Muscle layer of colon (tissue), 2 donors: ENCODE measurements around the gene TET2.
"Not testable (repeated sequence)": the region's sequence is repeated elsewhere in the genome, so short reads cannot be mapped to it uniquely, and the experiment has no call there.

Source experiments
- H3K27ac ChIP-seq: one replicate; pipeline ENCODE4 v1.7.0; 2013; ENCODE audit warnings: low read depth, mild to moderate bottlenecking, low read length, moderate library complexity
- H3K27me3 ChIP-seq, 2 donors: one replicate each; pipeline ENCODE4 v1.7.0; 2013; ENCODE audit warnings: low read length in 2 of 2, mild to moderate bottlenecking in 2 of 2; ENCODE audit not compliant: insufficient read depth in 2 of 2, control insufficient read depth in 1 of 2
- H3K36me3 ChIP-seq: one replicate; pipeline ENCODE4 v1.7.0; 2013; ENCODE audit warnings: mild to moderate bottlenecking, low read length; ENCODE audit not compliant: insufficient read depth
- H3K4me1 ChIP-seq: one replicate; pipeline ENCODE4 v1.7.0; 2013; ENCODE audit warnings: mild to moderate bottlenecking, low read length; ENCODE audit not compliant: insufficient read depth
- H3K4me3 ChIP-seq, 2 donors: one replicate each; pipeline ENCODE4 v1.7.0; 2013; ENCODE audit warnings: low read length in 2 of 2, low read depth in 1 of 2, mild to moderate bottlenecking in 1 of 2, moderate library complexity in 1 of 2
- H3K9ac ChIP-seq: one replicate; pipeline ENCODE4 v1.7.0; 2013; ENCODE audit warnings: low read length
- H3K9me3 ChIP-seq: one replicate; pipeline ENCODE4 v1.7.0; 2013; ENCODE audit warnings: mild to moderate bottlenecking, low read length
- donor health status: abdominal sarcoma.
- donor health status: Adenocarcinoma of cecum.

Gene TET2

DNA sequence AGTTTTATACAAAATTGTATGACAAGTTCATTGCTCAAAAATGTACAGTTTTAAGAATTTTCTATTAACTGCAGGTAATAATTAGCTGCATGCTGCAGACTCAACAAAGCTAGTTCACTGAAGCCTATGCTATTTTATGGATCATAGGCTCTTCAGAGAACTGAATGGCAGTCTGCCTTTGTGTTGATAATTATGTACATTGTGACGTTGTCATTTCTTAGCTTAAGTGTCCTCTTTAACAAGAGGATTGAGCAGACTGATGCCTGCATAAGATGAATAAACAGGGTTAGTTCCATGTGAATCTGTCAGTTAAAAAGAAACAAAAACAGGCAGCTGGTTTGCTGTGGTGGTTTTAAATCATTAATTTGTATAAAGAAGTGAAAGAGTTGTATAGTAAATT lies 131.0 kb downstream of the TET2 start:
- H3K4me3 ChIP-seq = no peak overlapping the region
- no peaks in the 10 kb centered on the region for H3K4me1 ChIP-seq
- H3K27me3 ChIP-seq = no peaks in the 10 kb centered on the region
- H3K36me3 ChIP-seq = peaks cover 25% of the 10 kb centered on the region
- no peak overlapping the region for H3K27ac ChIP-seq
- no peak overlapping the region for H3K9ac ChIP-seq
- no peaks in the 10 kb centered on the region for H3K9me3 ChIP-seq

DNA sequence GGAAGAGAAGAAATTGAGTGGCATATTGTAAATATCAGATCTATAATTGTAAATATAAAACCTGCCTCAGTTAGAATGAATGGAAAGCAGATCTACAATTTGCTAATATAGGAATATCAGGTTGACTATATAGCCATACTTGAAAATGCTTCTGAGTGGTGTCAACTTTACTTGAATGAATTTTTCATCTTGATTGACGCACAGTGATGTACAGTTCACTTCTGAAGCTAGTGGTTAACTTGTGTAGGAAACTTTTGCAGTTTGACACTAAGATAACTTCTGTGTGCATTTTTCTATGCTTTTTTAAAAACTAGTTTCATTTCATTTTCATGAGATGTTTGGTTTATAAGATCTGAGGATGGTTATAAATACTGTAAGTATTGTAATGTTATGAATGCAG lies 132.6 kb downstream of the TET2 start:
- no peaks in the 10 kb centered on the region for H3K9me3 ChIP-seq
- H3K9ac ChIP-seq = no peak overlapping the region
- H3K27me3 ChIP-seq = no peaks in the 10 kb centered on the region
- H3K4me3 ChIP-seq = no peak overlapping the region
- H3K36me3 ChIP-seq = peaks cover 22% of the 10 kb centered on the region
- H3K4me1 ChIP-seq = no peaks in the 10 kb centered on the region
- H3K27ac ChIP-seq = no peak overlapping the region

DNA sequence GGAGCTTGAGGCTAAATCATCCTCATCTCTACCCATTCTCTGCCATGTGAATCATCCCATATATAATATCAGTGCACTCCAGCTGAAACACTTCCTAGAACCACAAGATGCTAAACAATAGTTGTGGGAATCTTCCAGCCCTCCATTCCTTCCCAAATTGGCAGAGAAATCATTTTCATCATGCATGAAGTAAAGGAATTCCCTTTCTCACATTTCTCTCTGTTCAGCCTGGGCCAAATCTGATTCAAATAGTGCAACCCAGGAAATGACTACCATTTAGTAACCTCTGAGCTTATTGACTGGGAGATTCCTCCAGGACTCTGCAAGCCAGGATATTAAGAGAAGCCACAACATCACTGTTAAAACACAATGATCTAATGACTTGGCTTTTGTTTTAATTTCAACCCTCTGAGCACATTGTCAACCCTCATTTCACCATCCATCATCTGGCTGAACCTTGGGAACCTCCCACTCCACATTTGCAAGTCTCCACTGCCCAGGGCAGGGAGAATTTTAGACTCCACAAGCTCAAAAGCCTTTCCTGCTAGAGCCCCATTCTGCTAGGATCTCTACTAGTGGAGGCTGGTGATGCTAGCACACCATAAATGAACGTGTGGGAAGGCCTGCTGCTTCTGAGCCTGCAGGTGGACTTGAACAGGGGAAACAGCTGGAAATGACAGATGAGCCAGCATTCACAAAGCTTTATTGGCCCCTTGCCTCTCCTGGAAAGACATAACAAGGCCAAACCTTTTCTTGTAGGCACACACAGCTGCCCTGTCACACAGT lies 133.9 kb downstream of the TET2 start:
- Histone ChIP-seq H3K27ac (no peak overlapping the region), H3K9me3 (no peaks in the 10 kb centered on the region)

DNA sequence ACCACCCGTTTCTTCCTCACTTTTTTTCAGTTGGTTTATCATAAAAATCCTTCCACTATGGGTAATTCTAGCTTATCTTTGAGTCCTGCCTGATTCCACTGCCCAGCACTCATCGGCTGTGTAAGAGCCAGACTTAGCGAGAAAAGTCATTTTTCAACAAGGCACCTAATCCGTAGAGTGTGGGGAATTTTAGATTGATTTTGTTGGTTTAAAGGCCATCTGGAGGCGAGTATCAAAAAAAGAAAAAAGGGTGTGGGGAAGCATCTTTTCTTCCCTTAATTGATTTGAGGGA lies 134.4 kb downstream of the TET2 start:
- Histone ChIP-seq H3K9me3 (no peaks in the 10 kb centered on the region), H3K4me1 (no peaks in the 10 kb centered on the region), H3K9ac (no peak overlapping the region), H3K27ac (no peak overlapping the region), H3K4me3 (no peak overlapping the region), H3K36me3 (peaks cover 4% of the 10 kb centered on the region), H3K27me3 (no peaks in the 10 kb centered on the region)

More for the DNA sequence above, 133.9 kb downstream of the TET2 start:
- H3K4me1 ChIP-seq = no peaks in the 10 kb centered on the region
- no peaks in the 10 kb centered on the region for H3K27me3 ChIP-seq
- no peak overlapping the region for H3K4me3 ChIP-seq
- no peak overlapping the region for H3K9ac ChIP-seq
- H3K36me3 ChIP-seq = peaks cover 10% of the 10 kb centered on the region

DNA sequence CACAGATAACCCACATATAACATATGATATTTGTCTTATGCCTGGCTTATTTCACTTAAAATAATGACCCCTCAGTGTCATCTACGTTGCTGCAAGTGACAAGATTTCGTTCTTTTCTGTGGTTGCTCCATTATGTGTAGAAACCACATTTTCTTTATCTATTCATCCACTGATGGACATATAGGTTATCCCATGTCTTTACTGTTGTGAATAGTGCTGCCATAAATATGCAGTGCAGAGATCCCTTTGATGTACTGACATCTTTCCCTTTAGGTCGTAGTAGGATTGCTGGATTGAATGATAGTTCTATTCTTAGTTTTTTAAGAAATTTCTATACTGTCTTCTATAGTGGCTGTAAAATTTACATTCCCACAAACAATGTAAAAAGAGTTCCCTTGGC lies 135.8 kb downstream of the TET2 start:
- Histone ChIP-seq H3K9ac (no peak overlapping the region), H3K27ac (no peak overlapping the region)

DNA sequence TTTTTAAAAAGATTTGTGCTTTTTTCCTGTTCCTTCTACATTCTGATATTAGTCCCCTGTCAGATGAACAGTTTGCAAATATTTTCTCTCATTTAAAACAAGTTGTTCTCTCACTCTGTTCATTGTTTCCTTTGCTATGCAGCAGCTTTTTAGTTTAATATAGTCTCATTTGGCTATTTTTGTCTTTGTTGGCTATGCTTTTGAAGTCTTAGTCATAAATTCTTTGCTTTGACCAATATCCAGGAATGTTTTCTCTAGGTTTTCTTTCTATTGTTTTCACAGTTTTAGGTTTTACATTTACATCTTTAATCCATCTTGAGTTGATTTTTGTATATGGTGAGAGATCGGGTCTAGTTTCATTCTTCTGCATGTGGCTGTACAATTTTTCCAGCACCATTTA lies 136.8 kb downstream of the TET2 start:
- no peaks in the 10 kb centered on the region for H3K9me3 ChIP-seq
- no peak overlapping the region for H3K27ac ChIP-seq
- no peak overlapping the region for H3K4me3 ChIP-seq
- no peaks in the 10 kb centered on the region for H3K4me1 ChIP-seq
- no peaks in the 10 kb centered on the region for H3K27me3 ChIP-seq
- H3K9ac ChIP-seq = no peak overlapping the region
- no peaks in the 10 kb centered on the region for H3K36me3 ChIP-seq

More for the DNA sequence above, 135.8 kb downstream of the TET2 start:
- Histone ChIP-seq H3K9me3 (no peaks in the 10 kb centered on the region), H3K27me3 (no peaks in the 10 kb centered on the region), H3K36me3 (no peaks in the 10 kb centered on the region), H3K4me3 (no peak overlapping the region), H3K4me1 (no peaks in the 10 kb centered on the region)

DNA sequence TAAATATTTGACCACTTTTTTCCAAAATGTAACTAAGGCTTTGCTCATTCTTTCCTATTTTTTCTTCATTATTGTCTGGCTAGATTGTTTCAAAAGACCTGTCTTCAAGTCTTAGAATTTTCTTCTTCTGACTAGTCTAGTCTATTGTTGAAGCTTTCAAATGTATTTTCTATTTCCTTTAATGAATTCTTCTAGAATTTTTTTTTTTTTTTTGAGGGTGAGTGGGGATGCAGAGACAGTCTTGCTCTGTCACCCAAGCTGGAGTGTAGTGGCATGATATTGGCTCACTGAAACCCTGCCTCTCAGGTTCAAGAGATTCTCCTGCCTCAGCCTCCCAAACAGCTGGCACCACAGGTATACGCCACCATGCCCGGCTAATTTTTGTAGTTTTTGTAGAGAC lies 141.4 kb downstream of the TET2 start:
- Histone ChIP-seq H3K27me3 (no peaks in the 10 kb centered on the region), H3K4me3 (no peak overlapping the region)

DNA sequence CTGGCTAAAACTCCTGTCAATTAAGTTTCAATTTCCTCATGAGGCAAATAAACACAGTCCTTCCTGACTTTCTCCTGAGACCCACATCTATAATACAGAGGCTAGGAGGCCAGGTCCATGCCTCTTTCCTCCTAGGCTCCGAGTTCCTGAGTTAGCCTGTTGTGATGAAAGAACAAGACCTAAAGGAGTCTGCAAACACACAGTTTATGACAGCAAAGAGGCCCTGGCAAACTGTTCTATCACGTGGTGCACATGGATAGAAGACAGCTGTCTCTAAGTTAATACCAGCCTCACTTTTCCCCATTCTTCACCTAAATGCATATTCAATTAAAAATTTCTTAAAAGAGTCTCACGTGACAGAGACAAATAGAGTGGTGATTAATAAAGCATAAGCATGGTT lies 145.2 kb downstream of the TET2 start:
- Histone ChIP-seq H3K4me3 (no peak overlapping the region), H3K9ac (no peak overlapping the region), H3K36me3 (no peaks in the 10 kb centered on the region), H3K9me3 (no peaks in the 10 kb centered on the region), H3K27ac (no peak overlapping the region), H3K4me1 (no peaks in the 10 kb centered on the region), H3K27me3 (no peaks in the 10 kb centered on the region)

More for the DNA sequence above, 141.4 kb downstream of the TET2 start:
- H3K4me1 ChIP-seq = no peaks in the 10 kb centered on the region
- no peaks in the 10 kb centered on the region for H3K9me3 ChIP-seq
- H3K27ac ChIP-seq = no peak overlapping the region
- no peak overlapping the region for H3K9ac ChIP-seq
- H3K36me3 ChIP-seq = no peaks in the 10 kb centered on the region

DNA sequence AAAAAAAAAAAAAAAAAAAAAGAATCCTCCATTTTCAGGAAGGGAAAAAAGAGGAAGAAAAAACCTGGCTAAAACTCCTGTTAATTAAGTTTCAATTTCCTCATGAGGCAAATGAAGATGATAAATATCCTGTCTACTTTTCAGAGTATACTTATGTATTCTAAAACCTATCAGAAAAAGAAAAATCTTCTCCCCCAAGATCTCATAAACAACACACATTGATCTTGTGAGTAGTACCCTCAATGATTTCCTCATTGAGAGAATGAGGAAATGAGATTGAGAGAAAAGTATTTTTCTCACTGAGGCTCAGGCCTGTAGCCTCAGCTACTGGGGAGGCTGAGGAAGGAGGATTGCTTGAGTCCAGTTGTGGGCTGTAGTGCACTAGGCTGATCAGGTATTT lies 146.7 kb downstream of the TET2 start:
- no peaks in the 10 kb centered on the region for H3K27me3 ChIP-seq

DNA sequence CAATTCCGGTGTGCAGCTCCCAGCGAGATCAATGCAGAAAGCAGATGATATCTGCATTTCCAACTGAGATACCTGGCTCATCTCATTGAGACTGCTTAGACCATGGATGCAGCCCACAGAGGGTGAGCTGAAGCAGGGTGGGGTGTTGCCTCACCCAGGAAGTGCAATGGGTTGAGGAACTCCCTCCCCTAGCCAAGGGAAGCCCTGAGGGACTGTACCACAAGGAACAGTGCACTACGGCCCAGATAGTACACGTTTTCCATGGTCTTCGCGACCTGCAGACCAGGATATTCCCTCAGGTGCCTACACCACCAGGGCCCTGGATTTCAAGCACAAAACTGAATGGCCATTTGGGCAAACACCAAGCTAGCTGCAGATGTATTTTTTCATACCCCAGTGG lies 150.0 kb downstream of the TET2 start:
- no peaks in the 10 kb centered on the region for H3K27me3 ChIP-seq
- H3K27ac ChIP-seq = no peak overlapping the region
- no peaks in the 10 kb centered on the region for H3K36me3 ChIP-seq
- H3K9ac ChIP-seq = no peak overlapping the region
- H3K9me3 ChIP-seq = no peaks in the 10 kb centered on the region
- no peaks in the 10 kb centered on the region for H3K4me1 ChIP-seq
- H3K4me3 ChIP-seq = no peak overlapping the region

More for the DNA sequence above, 146.7 kb downstream of the TET2 start:
- Histone ChIP-seq H3K9ac (no peak overlapping the region), H3K27ac (no peak overlapping the region), H3K4me3 (no peak overlapping the region), H3K4me1 (no peaks in the 10 kb centered on the region), H3K36me3 (no peaks in the 10 kb centered on the region), H3K9me3 (no peaks in the 10 kb centered on the region)

DNA sequence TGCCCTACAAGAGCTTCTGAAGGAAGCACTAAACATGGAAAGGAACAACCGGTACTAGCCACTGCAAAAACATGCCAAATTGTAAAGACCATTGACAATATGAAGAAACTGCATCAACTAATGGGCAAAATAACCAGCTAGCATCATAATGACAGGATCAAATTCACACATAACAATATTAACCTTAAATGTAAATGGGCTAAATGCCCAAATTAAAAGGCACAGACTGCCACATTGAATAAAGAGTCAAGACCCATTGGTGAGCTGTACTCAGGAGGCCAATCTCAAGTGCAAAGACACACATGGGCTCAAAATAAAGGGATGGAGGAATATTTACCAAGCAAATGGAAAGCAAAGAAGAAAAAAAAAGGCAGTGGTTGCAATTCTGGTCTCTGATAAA lies 152.4 kb downstream of the TET2 start:
- H3K9me3 ChIP-seq, H3K4me3 ChIP-seq, H3K9ac ChIP-seq, H3K4me1 ChIP-seq, H3K36me3 ChIP-seq, H3K27me3 ChIP-seq, H3K27ac ChIP-seq: not testable (repeated sequence)

DNA sequence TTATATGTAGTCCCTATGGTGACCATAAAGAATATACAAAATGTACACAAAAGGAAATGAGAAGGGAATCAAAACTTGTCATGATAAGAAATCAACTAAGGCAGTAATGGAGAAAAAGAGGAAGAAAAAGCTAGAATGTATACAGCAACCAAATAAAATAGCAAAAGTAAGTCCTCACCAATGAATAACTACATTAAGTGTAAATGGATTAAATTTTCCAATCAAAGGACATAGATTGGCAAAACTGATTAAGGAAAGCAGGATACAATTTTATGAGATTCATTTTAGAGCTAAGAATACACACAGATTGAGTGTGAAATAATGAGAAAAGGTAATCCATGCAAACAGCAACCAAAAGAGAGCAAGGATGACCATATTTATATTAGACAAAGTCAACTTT lies 157.4 kb downstream of the TET2 start:
- no peaks in the 10 kb centered on the region for H3K9me3 ChIP-seq
- H3K4me1 ChIP-seq = no peaks in the 10 kb centered on the region
- H3K9ac ChIP-seq = no peak overlapping the region
- H3K27ac ChIP-seq = no peak overlapping the region
- H3K4me3 ChIP-seq = no peak overlapping the region
- no peaks in the 10 kb centered on the region for H3K27me3 ChIP-seq
- H3K36me3 ChIP-seq = no peaks in the 10 kb centered on the region
